Measurements from ENCODE around the gene KIAA1217. TPM values are rescaled to one million over a fixed set of nuclear protein-coding genes. Genes with fewer than 3 reads are reported as not detected.

Gene KIAA1217
- total and polyA plus RNA-seq, 2 of the 8 experiments (the other 6 are each of a cell fraction or from before 2014, with no cell fraction given), result 4.5 to 15.6 TPM

DNA sequence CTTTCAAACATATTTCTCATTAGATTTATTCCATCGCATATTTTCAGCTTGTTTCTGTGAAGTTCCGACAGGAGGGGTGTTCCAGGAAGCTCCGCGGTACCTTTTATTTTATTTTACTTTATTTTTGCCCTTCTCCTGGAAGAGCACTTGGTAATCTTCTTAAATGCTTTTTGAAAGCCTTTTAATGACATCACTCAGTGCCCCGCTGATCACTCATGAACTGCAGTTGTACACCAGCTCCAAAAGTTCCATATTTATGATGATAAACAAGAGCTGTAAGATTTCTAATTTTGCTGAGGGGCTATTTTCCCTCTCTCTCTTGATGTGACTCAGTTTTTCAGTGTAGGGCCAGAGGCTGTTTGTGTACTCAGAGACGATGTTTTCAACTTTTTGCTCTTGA is 144.4 kb downstream of the KIAA1217 start (continued):
- TF ChIP-seq CTCF (IDR thresholded peaks at IDR 0.05; ENCODE audit: control extremely low read depth in 1 of 3, insufficient read depth in 1 of 3, low read depth in 1 of 3, low read length in 3 of 3) (no peak), KDM5A (IDR thresholded peaks at IDR 0.05; ENCODE audit: low read length) (no peak), RNF2 (IDR thresholded peaks at IDR 0.05; ENCODE audit: borderline replicate concordance, low read depth, low read length, missing control alignments, poor library complexity, severe bottlenecking) (no peak), KDM1A (IDR thresholded peaks at IDR 0.05; ENCODE audit: borderline replicate concordance, low read length) (no peak), CTBP2 (IDR thresholded peaks at IDR 0.05; ENCODE audit: borderline replicate concordance, insufficient read depth, insufficient read length, low read length) (no peak)

Measured in H1 (cell line).